Right atrium auricular region (tissue), 2 donors: ENCODE data around the gene SLC20A1. TPM values are rescaled to one million over a fixed set of nuclear protein-coding genes. Genes with fewer than 3 reads are reported as not detected.

Experiments used
- DNase-seq: peaks from one replicate; pipeline ENCODE4 v3.0.0-alpha.2; 2019; ENCODE audit warnings: low spot score
- H3K27ac ChIP-seq, 2 donors: fragments of 200-600 bp; sonication (generic); 1 replicate in 1 of 2; 2 replicates in 1 of 2; pipeline ENCODE4 v1.5.1; 2016 to 2019
- H3K27me3 ChIP-seq, 2 donors: fragments of 200-600 bp; sonication (generic); one replicate each; pipeline versions ENCODE4 v1.5.1 to v1.6.0; 2017 to 2019
- H3K36me3 ChIP-seq: fragments of 200-600 bp; sonication (generic); one replicate; pipeline ENCODE4 v1.5.1; 2016
- H3K4me1 ChIP-seq, 2 donors: fragments of 200-600 bp; sonication (generic); one replicate each; pipeline versions ENCODE4 v1.5.1 to v1.6.0; 2017 to 2019
- H3K4me3 ChIP-seq, 2 donors: fragments of 200-600 bp; sonication (generic); 1 replicate in 1 of 2; 2 replicates in 1 of 2; pipeline ENCODE4 v1.5.1; 2017 to 2019; ENCODE audit warnings: mild to moderate bottlenecking in 1 of 2, moderate library complexity in 1 of 2
- H3K9me3 ChIP-seq, 2 donors: fragments of 200-600 bp; sonication (generic); one replicate each; pipeline ENCODE4 v1.5.1; 2019
- total RNA-seq, 2 donors: library from RNA; depleted of rRNA; stranded (reverse); fragments of >200 nt; gene quantifications; one replicate each; pipeline ENCODE4 v1.1.0, GENCODE V29; 2016
- TF ChIP-seq, protein P1 (sequence below), 2 donors: fragments of 200-600 bp; sonication (generic); IDR thresholded peaks; one replicate each; pipeline ENCODE4 v1.5.1; 2019; ENCODE audit warnings: antibody characterized with exemption in 2 of 2

SLC20A1 gene
- total RNA-seq, 2 donors from 2014 or later = 16.8 to 19.7 TPM

- no peaks in the 10 kb centered on the region for H3K36me3 ChIP-seq
- TF ChIP-seq, protein P1, sequence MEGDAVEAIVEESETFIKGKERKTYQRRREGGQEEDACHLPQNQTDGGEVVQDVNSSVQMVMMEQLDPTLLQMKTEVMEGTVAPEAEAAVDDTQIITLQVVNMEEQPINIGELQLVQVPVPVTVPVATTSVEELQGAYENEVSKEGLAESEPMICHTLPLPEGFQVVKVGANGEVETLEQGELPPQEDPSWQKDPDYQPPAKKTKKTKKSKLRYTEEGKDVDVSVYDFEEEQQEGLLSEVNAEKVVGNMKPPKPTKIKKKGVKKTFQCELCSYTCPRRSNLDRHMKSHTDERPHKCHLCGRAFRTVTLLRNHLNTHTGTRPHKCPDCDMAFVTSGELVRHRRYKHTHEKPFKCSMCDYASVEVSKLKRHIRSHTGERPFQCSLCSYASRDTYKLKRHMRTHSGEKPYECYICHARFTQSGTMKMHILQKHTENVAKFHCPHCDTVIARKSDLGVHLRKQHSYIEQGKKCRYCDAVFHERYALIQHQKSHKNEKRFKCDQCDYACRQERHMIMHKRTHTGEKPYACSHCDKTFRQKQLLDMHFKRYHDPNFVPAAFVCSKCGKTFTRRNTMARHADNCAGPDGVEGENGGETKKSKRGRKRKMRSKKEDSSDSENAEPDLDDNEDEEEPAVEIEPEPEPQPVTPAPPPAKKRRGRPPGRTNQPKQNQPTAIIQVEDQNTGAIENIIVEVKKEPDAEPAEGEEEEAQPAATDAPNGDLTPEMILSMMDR (IDR thresholded peaks at IDR 0.05) = no peak
Observed at GRCh38 chr2:112636605-112637288, 9.0 kb upstream of the SLC20A1 start.

DNA sequence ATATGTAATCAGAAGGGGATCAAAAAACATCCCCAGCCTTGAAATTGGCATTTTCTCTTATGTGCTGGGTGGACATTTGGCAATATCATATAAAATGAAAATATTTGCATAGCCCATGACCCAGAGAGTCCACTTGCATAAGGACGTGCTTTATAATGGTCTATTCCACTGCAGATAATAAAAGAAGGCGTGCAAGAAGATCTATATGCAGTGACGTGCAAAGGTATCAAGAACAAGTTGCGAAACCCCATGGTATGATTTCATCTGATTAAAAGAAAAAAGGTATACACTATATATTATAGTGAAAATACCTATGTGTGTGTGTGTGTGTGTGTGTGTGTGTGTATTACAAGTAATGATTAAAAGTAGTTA, 8.5 kb upstream of the SLC20A1 start:
- no peaks in the 10 kb centered on the region for H3K36me3 ChIP-seq
- TF ChIP-seq, protein P1 (IDR thresholded peaks at IDR 0.05) = no peak

More at GRCh38 chr2:112636605-112637288, 9.0 kb upstream of the SLC20A1 start:
- H3K27ac ChIP-seq = no peak overlapping the region
- no peak overlapping the region for H3K4me3 ChIP-seq
- no peaks in the 10 kb centered on the region for H3K9me3 ChIP-seq
- no peak for DNase-seq
- H3K27me3 ChIP-seq = no peaks in the 10 kb centered on the region
- peaks cover 0 to 12% of the 10 kb centered on the region in 2 donors for H3K4me1 ChIP-seq

DNA sequence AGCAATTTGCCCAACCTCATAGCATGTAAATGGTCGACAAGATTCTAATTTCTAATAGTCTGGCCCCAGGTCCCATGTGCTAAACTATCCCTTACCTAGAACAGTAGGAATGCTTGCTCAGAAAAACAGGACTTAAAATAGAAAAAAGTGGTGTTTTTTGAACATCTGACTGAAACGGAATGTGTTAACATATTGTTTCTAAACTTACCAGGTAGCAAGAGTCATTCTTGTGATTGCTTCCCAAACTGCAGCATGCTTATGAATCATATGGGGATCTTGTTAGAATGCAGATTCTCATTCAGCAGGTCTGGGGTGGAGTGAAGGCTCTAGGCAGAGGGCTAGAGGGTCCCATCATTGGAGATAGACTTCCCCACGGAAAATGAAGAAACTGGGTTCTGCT, 5.8 kb upstream of the SLC20A1 start:
- H3K4me1 ChIP-seq = peaks cover 0 to 27% of the 10 kb centered on the region in 2 donors
- no peaks in the 10 kb centered on the region for H3K27me3 ChIP-seq
- TF ChIP-seq, protein P1 (IDR thresholded peaks at IDR 0.05) = no peak
- no peaks in the 10 kb centered on the region for H3K9me3 ChIP-seq
- DNase-seq = no peak
- no peaks in the 10 kb centered on the region for H3K36me3 ChIP-seq
- no peak overlapping the region for H3K27ac ChIP-seq
- no peak overlapping the region for H3K4me3 ChIP-seq

More for the DNA sequence above, 8.5 kb upstream of the SLC20A1 start:
- Histone ChIP-seq H3K4me1 (peaks cover 0 to 14% of the 10 kb centered on the region in 2 donors), H3K4me3 (no peak overlapping the region), H3K27ac (no peak overlapping the region), H3K27me3 (no peaks in the 10 kb centered on the region), H3K9me3 (no peaks in the 10 kb centered on the region)
- no peak for DNase-seq

- peaks cover 0 to 29% of the 10 kb centered on the region in 2 donors for H3K4me1 ChIP-seq
- H3K27ac ChIP-seq = peak overlapping the region in 1 of 2 donors; percentile 61
Observed at GRCh38 chr2:112640467-112640799, 5.3 kb upstream of the SLC20A1 start.

DNA sequence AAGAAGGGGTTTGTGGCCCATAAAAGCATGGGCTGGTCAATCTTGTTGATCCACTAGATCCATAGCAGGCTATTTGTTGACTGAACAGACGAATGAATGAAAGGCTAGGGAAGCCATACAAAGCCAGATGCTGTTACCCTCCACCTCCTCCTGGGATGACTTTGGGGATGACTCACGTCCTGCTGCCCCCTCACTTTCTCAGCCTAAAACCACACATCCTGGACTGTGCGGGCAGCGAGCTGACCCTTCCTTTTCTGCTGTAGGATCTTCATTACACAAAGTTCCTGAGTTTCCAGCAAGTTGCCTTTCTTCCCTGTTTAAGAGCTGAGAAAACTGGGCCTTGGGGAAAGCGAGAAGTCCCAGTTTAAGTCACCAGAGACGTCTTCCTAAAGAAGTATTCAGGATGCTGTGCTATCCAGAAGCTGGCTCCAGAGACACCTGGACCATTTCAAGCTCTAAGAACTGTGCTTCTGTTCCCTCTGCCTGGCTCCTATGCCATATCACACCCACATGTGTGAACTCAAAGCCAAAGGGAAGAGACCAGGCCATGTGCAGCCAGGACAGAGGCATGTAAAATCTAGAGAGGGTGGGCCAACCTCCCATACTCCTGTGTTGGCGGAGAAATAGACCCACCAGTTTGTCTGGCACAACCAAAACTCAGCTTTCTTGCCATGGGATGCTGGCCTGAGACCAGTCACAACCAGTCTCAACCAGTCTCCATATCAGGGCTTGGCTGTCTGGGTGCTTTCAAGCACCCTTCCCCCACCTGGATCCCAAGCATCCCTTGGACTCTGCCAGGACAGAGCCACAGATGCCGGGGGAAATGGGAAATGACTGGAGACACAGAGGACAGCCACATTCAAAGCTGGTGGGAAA, 4.7 kb upstream of the SLC20A1 start:
- no peak for DNase-seq
- Histone ChIP-seq H3K36me3 (no peaks in the 10 kb centered on the region), H3K4me1 (peaks cover 0 to 29% of the 10 kb centered on the region in 2 donors), H3K27ac (peak overlapping the region in 1 of 2 donors; percentile 61), H3K4me3 (no peak overlapping the region), H3K27me3 (no peaks in the 10 kb centered on the region), H3K9me3 (no peaks in the 10 kb centered on the region)
- TF ChIP-seq, protein P1 (IDR thresholded peaks at IDR 0.05) = no peak

More at GRCh38 chr2:112640467-112640799, 5.3 kb upstream of the SLC20A1 start:
- Histone ChIP-seq H3K9me3 (no peaks in the 10 kb centered on the region), H3K36me3 (no peaks in the 10 kb centered on the region), H3K27me3 (no peaks in the 10 kb centered on the region), H3K4me3 (no peak overlapping the region)
- TF ChIP-seq, protein P1 (IDR thresholded peaks at IDR 0.05) = no peak
- no peak for DNase-seq
